GM18909 (cell line): ENCODE results near the gene ANGPT4.
A peak's percentile ranks its signal among the peaks of the same experiment; 100 is the strongest.

ENCODE experiments used
- ATAC-seq: cut with Tn5 transposase; IDR thresholded peaks from one replicate; pipeline ENCODE4 v1.9.1; 2021; ENCODE audit warnings: mild to moderate bottlenecking; ENCODE audit not compliant: unreplicated experiment, poor library complexity

The ANGPT4 gene

DNA sequence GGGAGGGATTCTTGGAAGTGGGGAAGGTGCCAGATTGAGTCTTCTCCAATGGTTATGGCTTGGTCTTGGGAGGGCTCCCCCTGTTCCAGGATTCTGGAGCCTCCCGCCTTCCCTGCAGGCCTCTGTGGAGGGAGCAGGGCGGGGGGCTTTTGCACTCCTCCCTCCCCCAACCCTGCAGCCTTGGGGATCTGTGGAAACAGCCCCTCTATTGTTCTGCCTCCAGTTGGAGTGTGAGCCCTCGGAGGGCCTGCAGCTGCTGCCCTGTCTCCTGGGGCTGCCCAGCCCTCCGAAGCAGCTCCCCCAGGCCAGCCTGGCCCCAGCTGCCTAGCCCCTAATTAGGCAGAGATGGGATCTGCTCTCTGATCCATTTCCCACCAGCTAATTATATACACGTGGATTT is 67.9 kb downstream of the ANGPT4 start:
- no peak for ATAC-seq

DNA sequence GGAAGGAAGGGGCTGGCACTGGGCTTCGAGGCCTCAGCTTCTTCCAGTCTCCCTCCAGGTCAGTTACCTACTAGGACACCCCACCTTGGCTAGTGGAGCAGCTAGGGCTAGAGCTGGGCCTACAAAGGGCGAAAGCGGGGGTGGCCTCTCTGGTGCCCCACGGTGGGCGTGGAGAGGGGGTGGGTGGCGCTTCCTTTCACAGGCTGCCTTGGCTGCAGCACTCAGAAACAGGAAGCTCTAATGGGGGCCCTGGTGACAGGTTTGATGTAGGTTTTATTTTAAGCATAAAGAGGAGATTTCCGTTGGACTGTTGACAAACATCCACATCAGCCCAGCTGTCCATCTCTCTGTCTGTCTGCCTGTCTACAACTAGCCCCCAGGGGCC is 69.2 kb downstream of the ANGPT4 start:
- no peak for ATAC-seq

DNA sequence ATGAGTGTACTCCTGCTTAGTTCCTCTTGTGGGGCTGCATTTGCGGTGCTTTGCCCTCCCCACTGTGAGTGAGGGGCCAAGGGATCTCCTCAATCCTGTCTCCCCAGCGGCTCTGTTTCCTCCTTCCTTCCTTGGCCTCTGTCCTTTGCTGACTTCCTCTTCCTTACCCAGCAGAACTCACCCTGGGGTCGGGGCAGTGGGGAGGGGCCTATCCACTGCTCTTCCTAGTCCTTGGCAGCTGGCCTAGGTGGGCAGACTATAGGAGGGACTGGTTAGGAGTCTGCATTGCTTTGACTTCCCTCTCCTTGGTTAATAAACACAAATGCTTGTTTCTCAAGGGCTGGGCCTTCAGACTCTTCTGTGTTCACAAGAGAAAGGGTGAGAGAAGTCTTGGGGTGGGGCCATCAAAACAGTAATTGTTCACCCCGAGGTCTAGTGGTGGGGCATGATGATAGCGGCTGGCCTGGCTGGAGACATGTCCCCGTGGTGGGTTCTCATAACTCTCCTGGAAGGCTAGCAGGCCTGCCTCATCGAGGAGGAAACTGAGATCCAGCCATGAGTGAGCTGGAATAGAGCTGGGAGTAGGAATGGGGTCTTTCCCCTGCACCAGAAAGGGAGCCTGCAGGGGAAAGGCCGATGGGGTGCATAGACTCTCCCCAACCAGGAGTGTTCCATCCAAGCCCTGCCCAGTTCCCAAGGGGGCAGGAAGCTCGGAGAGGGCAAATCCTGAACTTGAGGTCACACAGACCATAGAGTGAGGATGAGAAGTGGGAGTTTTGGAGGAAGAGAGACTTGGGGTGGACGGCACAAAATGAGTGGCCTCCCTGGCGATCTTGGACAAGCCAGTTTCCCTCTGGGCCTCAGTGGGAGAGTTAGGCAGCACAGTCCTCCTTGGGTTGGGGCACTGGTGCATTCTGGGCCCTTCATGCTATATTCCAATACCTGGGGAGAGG is 69.9 kb downstream of the ANGPT4 start:
- ATAC-seq: no peak

DNA sequence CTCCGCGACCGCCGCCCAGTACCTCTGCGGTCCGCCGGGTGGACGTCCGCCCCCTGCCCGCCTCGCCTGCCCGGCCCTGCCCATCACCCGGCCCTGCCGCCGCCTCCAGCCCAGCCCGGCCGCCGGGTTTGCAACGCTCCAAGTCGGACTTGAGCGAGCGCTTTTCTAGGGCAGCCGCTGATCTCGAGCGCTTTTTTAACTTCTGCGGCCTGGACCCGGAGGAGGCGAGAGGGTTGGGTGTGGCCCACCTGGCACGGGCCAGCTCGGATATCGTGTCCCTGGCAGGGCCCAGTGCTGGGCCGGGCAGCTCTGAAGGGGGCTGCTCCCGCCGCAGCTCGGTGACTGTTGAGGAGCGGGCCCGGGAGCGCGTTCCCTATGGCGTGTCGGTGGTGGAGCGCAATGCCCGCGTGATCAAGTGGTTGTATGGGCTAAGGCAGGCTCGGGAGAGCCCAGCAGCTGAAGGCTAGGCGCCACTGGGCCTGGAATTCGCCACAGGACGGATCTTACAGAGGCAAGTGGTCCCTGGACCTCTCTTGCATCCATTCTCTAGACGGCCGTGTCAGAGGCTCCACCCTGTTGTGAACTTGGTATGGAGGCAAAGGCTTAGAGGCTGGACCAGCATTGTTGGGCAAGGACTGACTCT is 70.8 kb downstream of the ANGPT4 start:
- no peak for ATAC-seq

DNA sequence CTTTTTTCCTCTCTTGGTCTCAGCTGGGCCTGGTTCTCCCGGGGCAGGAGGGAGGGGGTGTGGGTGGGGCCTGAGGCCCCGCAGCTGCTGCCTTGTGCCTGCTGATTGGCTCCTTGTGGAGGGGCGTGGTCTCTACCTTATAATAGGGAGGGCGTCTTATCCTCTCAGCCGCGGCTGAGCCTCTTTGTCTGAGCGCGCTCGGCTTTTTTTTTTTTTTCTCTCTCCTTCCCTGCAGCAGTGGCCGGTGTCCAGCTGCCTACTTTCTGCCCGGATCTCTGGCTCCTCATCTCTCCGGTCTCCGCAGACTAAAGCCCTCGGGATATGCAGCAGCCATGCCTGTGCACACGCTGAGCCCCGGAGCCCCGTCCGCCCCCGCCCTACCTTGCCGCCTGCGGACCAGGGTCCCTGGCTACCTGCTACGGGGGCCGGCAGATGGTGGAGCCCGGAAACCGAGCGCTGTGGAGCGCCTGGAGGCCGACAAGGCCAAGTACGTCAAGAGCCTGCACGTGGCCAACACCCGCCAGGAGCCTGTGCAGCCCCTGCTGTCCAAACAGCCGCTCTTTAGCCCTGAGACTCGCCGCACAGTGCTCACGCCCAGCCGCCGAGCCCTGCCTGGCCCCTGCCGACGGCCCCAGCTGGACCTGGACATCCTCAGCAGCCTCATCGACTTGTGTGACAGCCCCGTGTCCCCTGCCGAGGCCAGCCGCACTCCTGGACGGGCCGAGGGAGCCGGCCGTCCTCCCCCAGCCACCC is 71.5 kb downstream of the ANGPT4 start:
- ATAC-seq: peak; percentile 94

DNA sequence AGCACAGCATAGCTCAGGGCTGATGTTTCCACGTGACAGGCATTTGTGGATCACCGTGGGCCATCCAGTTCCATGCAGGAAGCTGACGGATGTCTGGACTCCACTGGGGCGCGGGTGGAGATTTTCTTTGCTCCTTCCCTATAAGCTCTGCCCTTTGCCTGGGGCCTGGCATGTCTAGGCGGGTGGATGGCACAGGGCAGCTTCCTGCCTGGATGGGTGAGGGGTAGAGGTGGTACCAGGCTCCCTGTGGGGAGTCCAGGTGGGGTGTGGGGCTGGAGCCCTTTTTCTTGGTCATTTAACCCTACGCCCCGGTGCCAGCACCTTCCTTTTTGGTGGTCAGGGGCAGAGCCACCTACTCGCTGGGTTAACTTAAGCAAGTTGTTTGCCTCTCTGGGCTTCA is 72.2 kb downstream of the ANGPT4 start:
- ATAC-seq: no peak

DNA sequence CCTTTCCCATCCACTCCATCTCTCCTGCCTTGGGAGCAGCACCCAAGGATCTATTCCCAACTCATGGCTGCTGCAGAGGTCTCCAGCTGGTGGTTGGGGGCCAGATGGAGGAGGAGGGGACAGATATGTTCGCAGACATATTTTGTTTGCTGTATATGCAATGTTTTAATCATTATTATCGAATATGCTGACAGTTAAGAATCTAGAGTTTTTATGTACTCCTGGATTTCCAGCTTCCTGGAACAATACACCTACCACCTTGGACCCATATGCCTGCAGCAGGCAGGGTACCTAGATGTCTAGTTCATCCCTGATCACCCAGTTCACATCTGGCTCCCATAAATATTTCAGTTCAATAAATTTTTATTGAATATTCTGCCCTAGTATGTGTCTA is 73.6 kb downstream of the ANGPT4 start:
- ATAC-seq: no peak

DNA sequence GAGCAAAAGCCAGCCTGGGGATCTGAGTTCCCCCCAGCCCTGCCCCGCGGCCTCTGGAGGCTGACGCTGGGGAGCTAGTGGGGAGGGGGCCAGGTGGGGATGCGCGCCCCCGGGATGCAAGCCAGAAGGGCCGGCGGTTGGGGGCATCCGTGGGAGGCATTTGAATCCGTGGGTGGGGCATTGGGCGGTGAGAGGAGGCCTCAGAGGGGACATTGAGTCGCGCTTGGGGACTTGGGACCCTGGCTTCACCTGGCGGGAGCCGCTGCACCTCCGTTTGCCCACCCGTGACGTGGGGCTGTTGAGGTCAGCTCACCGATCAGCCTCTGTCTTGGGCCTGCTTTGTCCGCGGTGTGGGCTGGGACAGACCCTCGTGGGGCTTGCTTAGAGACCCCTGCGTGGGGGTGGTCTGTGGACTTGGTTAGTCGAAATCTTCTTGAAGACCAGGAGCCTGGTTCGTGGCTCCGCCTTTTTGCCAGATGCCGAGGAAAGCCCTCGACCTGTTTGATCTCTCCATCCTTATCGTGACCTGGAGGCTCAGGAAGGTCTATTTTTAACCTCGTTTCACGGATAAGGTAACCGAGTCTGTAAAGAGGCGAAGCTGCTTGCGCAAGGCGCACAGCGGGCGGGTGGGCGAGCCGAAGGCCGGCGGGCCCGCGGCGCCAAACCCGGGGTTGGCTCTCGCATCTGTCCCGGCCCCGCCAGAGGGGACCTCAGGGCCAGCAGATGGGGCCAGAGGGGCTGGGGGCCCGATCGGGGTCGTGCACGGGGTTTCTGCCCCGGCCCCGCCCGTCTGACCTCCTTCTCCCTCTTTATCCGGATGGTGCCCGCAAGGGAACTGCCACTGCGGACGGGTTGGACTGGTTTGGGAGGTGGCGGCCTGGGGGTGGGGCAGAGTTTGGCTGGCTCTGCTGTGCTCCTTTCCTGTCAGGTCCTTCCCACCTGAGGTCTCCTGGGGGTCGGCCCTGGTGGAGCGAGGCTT is 74.3 kb downstream of the ANGPT4 start:
- ATAC-seq: no peak

DNA sequence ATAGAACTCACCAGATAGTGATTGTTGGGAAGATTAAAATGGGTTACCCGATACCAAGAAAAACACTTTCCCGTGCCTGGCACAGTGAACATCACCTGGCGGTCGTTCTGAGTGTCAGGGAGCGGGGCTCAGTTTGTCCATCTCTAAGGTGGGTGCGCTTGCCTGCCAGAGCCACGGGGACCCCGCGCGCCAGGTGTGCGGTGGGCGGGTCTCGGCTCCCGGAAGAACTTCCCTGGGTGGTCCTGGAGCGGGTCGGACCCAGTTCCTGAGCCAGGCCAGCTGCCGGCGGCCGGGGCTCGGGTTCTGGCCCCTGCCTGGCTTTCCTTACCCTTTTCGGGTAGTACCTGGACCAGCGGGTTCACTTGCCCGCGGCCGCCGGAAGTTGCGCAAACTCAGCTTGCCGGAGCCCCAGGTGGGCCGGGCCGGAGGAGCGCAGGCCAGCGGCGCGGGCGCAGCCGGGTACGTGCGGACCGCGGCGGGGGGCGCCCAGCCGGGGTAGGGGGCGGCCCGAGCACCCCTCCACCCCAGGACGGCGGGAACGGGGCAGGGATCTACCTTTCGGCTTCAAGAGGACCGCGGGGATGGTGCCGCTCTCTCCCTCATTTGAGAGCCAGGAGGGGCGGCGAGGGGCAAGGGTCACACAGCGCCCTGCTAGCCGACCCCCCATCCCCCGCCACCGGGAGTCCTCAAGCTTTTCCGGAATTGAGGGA is 75.1 kb downstream of the ANGPT4 start:
- no peak for ATAC-seq

DNA sequence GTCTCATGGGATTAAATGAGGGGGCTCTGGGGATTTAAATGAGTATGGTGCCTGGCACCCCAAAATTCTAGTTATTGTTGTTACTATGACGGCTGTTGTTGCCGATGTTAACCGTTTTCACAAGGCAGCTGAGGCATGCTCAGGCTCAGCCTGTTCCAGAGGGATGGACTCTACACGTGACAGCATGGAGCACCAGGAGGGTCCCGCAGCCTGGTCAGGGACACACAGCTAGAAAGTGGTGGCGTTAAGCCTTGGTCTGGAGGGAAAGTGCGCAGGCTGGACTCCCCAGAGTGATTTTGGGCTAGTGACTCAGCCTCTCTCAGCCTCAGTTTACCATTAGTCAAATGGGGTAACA is 75.7 kb downstream of the ANGPT4 start:
- ATAC-seq: no peak

DNA sequence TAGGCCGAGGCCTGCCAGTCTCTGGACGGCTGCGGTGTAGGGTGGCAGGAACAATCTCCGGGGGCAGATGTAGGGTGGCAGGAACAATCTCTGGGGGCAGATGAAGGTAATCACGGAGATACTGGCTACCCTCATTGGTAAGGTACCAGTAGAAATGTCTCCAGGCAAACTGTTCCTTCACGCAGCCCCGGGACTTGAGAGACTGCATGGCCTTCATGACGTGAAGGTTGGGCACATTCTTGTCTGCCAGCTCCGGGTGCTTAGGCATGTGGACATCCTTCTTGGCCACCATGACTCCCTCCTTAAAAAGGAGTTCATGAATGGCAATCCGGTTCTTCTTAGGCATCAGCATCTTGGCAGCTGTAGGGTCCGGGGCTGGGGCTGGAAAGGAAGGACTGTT is 76.5 kb downstream of the ANGPT4 start:
- no peak for ATAC-seq

DNA sequence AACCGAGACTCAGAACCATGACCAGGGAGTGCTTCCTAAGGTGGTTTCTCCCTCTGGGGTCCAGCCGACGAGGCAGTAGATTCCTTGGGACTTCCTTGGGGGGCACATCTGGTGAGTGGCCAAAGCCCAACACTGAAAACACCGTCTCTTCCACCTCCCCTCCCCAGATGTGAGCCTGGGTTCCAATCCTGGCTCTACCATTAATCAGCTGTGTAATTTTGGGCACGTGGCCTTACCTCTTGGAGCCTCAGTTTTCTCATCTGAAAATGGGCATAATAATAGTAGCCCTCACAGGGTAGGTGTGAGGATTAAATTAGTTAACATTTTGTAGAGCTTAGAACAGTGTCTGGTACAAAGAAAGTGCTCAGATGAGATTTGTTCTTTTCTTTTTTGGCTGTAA is 77.1 kb downstream of the ANGPT4 start:
- no peak for ATAC-seq

DNA sequence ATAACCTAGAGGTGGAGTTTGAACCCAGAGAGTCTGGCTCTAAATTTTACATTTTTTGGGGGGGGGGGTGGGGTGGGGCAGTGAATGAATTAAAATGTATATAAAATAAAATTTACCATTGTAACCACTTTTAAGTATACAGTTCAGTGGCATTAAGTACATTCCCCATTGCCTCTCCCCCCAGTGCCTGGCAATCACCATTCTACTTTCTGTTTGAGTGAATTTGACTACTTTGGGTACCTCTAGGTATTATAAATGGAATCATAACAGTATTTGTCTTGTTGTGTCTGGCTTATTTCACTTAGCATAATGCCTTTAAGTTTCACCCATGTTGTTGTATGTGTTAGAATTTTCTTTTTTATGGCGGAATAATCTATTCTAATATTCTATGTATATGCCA is 79.9 kb downstream of the ANGPT4 start:
- ATAC-seq: no peak

DNA sequence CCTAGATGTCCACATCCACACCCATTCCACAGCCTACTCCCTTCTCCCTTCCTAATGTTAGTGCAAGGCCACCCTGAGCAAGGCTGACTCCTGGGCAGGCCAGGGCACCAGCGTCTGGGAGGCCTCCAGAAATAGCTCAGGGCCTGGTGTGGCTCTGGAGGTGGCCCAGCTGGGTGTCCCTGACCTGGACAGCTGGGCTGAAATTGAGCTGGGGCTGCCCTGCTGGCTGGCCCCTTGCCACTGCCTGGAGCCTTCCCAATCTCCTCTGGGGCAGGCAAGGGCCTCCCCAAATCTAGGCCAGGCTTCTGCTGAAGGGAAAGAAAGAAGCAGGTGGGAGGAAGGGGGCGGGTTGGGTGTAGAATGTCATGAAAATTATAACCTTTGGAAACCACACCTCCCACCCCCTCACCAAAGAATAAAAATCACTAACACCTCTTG is 80.5 kb downstream of the ANGPT4 start:
- no peak for ATAC-seq

DNA sequence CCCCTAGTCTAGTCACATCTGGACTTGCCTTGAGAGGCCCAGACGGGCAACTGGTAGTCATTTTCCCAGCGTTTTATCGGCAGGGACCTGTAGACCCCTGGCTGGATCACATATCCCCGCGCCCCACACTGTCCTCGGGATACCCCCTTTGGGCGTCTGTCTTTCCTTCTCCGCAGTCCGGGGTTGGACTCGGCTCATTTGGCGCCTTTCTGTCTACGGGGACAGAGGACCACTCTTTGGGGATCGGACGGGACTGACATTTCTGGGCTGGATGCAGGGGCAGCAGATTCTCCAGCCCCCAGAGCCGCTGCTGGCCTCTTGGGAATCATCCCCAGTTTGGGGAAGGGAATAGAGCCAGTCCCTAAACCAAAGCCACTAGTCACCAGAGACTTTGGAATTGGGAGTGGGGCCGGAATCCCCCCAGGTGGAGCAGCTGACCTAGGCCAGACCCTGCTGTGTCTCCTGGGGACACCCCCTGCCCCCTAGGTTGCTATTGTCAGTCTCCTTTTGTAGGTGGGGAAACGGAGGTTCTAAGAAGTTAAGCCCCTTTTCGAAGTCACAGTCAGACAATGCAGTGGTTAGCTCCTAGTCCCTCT is 81.9 kb downstream of the ANGPT4 start:
- ATAC-seq: peak; percentile 1

DNA sequence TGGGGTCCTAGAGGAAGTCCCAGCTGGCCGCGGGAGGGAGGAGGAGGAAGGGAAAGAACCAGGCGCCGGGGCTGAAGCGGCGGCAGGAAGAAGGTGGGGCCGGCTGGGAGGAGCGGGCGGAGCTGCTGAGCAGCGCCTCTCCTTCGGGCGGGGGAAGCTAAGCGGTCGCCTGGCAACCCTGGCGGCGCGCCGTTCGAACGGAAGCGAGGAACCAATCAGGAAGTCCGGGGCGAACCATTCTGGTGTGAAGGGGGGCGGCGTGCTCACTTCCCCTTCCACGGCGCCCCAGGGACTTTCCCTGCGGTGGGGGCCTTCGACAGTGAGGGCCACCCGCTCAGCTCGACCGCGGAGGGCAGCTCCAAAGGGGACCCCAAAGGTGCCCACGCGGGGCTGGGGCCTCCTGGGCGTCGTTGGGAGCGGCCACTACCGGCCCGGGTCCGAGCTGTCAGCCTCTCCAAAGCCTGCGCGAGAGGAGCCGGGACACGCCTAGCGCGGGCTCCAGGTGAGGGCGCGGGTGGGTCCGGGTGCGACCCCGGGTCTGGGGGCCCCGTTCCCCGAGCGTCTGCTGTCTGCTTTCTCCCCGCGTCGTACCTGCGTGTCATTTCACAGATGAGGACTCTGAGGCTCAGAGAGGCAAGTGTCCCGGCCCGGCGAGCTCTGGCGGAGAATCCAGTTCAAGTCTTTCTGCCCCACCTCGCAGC is 82.5 kb downstream of the ANGPT4 start, which contains the start of gene FAM110A:
Gene FAM110A (plus strand): TSS at position 266 of the 701 bp plus-strand sequence. CDS start 11,090 bp downstream, outside the sequence.
- peak; percentile 97 for ATAC-seq

DNA sequence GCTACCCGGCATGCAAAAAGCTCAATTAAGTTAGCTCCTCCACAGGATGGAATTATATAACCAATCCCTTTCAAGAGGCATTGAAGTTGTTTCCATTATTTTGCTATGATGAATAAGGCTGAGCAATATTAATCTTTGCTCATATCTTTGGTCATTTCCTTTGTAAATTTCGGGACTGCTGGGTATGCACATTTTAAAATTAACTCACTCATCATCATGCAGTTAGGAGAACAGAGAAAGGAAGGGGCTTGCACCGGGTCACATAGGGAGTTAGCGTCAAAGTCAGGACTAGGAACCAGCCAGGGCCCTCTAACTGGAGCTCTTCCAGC is 83.0 kb downstream of the ANGPT4 start:
- no peak for ATAC-seq

DNA sequence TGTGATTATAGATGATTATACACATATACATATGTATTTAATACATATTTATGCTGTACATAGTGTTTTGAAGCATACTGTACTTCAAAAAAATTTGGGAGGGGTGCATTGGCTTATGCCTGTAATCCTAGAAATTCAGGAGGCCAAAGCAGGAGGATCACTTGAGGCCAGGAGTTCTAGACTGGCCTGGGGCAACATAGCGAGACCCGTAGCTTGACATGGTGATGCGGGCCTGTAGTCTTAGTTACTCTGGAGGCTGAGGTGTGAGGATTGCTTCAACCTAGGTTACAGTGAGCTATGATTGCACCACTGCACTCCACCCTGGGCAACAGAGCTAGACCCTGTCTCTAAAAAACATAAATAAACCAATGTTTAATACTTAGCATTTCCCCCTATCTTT is 84.2 kb downstream of the ANGPT4 start:
- no peak for ATAC-seq
